Stimulated activated CD4-positive, alpha-beta T cell treated with anti-CD3 and anti-CD28 coated beads, Interleukin-12 subunit alpha, Interleukin-12 subunit beta, amount 100 ng/mL, for 48 hours (primary cell): ENCODE data around the gene SPANXA2.
"Not testable (repeated sequence)": the region's sequence is repeated elsewhere in the genome, so short reads cannot be mapped to it uniquely, and the experiment has no call there.

Experiments used
- DNase-seq, 3 donors: peaks; one replicate each; pipeline ENCODE4 v3.0.0-alpha.2; 2020; ENCODE audit warnings: low read depth in 2 of 3, low spot score in 1 of 3

SPANXA2 gene, protein sequence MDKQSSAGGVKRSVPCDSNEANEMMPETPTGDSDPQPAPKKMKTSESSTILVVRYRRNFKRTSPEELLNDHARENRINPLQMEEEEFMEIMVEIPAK

DNA sequence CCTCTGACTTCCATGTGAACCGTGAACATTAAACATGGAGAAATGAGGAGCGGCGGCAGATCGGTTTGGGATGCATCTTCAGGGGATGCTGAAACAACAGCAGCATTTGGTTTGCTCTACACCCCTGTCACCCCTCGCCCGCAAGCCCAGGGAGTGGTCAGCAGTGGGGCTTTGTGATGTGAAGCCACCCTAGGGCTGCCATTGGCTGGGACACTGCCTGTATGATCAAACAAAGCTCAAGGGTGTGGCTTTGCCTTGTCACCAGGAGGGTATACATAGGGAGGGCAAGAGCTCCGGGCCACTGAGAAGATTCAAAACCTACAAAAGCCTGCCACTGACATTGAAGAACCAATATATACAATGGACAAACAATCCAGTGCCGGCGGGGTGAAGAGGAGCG lies at the start of gene SPANXA2:
Gene SPANXA2, plus strand, starts transcription at position 301 of the 400 bp plus-strand sequence. Its CDS starts 60 bp downstream, at position 361.
- DNase-seq, result not testable (repeated sequence)

DNA sequence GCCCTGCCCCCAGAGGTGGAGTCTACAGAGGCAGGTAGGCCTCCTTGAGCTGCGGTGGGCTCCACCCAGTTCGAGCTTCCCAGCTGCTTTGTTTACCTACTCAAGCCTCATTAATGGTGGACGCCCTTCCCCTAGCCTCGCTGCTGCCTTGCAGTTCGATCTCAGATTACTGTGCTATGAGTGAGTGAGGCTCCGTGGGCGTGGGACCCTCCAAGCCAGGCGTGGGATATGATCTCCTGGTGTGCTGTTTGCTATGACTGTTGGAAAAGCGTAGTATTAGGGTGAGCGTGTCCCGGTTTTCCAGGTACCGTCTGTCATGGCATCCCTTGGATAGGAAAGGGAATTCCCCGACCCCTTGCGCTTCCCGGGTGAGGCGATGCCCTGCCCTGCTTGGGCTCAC lies 47.0 kb upstream of the SPANXA2 start:
- not testable (repeated sequence) for DNase-seq

DNA sequence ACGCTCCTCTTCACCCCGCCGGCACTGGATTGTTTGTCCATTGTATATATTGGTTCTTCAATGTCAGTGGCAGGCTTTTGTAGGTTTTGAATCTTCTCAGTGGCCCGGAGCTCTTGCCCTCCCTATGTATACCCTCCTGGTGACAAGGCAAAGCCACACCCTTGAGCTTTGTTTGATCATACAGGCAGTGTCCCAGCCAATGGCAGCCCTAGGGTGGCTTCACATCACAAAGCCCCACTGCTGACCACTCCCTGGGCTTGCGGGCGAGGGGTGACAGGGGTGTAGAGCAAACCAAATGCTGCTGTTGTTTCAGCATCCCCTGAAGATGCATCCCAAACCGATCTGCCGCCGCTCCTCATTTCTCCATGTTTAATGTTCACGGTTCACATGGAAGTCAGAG lies 4.9 kb upstream of the SPANXA2 start, which contains the start of gene SPANXA1:
Gene SPANXA1, minus strand, starts transcription at position 101 of the 400 bp plus-strand sequence. Its CDS starts 60 bp downstream, at position 41.
- not testable (repeated sequence) for DNase-seq

DNA sequence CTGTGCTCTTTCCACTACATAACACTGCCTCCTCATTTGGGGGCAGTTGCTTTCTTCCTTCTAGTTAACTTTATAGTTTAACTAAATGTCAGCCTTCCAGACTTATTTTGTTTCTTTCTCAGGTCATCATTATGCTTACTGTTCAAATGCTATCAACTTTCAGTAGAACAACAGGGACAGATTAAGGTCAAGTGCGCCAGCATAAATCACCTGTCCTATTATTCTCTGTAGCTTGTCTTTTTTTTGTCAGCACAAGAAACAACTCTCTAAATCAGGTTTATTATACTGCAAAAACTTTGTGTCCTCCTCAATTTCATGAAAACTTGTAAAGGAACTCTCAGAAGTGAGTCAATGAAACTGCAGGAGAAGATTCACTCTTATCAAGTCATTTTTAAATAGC lies 19.6 kb downstream of the SPANXA2 start:
- DNase-seq, result no peak

DNA sequence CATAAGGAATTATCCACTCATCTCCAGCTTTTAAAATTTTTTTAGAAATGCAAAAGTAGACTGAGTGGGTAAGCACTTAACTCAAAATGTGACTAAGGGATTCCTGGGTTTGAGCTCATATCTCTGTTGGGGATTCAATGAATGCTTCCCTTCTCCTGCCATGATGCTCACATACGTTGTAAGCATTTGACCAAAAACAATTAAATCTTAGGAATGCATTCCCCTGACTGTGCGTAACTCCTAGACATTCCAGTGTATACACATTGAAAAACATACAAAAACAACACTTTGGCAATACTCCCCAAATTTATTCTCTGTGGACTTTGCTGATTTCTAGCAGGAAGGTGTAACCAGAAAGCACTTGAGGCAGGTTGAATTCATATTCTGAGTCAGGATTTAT lies 29.8 kb downstream of the SPANXA2 start:
- no peak for DNase-seq

DNA sequence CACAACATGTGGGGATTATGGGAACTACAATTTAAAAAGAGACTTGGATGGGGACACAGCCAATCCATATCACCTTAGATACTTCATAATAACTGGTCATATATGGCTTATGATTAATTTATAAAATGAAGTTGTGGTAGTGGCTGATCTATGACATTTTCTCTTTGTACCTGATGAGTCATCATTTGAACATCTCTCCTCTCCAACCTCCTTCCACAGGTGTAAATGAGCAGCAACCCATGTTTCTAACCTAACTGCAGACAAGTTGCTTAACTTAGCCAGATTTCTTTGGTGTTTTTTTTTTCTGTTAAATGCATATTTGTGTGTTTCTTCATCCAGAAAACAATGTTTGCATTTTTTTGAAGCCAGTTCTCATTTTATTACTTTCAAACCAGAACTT lies 42.6 kb downstream of the SPANXA2 start:
- DNase-seq, result no peak

DNA sequence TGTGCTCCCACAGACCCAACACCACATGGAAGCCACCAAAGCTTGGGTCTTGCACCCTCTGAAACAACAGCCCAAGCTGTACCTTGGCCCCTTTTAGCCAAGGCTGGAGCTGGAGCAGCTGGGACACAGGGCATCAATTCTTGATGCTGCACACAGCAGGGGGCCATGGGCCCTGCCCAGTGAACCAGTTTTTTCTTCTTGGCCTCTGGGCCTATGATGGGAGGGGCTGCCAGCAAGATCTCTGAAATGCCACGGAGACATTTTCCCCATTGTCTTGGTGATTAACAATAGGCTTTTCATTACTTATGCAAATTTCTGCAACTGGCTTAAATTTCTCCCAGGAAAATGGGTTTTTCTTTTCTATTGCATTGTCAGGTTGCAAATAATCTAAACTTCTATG lies 49.0 kb downstream of the SPANXA2 start:
- DNase-seq, result no peak
